HCT116 (cell line): Measurements from ENCODE around the gene SFTPD. TPM values are rescaled to one million over a fixed set of nuclear protein-coding genes. Genes with fewer than 3 reads are reported as not detected.

Source experiments
- ATAC-seq: fragments of 200-7000 bp; cut with Tn5 transposase; 2 replicates; pipeline ENCODE4 v1.9.1; 2020; ENCODE audit warnings: mild to moderate bottlenecking, moderate library complexity
- BruUV-seq: library from RNA; stranded (reverse); fragments of 400-500 nt; replicated peaks from 2 replicates; lab custom pipeline; 2021; lab: Mats Ljungman, UMichigan
- CTCF ChIA-PET: fragments of 300-600 bp; sonication (Branson Sonifier 250); formaldehyde crosslinking; loops from one replicate; lab custom pipeline; 2021; ENCODE audit warnings: antibody characterized with exemption; lab: Charles Lee
- POLR2A ChIA-PET: fragments of 300-600, 350-600 bp; sonication (Branson Sonifier 250); formaldehyde crosslinking; loops from one replicate; lab custom pipeline; 2021; ENCODE audit warnings: antibody characterized with exemption; lab: Charles Lee
- RAD21 ChIA-PET, 2 experiments: fragments of 300-600 bp; sonication (Branson Sonifier 250); formaldehyde crosslinking; loops; one replicate each; lab custom pipeline; 2023; ENCODE audit warnings: low total read pairs in 2 of 2; ENCODE audit not compliant: uncharacterized antibody in 2 of 2, unreplicated experiment in 2 of 2, low non-redundant PET in 1 of 2; lab: Charles Lee
- DNase-seq: peaks from one replicate; pipeline ENCODE4 v3.0.0-alpha.2; 2010; ENCODE audit warnings: low read depth, low spot score
- H2AFZ ChIP-seq: fragments of 200-600 bp; shearing (Covaris generic), sonication (generic); 2 replicates; pipeline ENCODE4 v1.6.1; 2017; ENCODE audit warnings: low read depth, mixed run types, mixed read lengths, antibody characterized with exemption, low read length; ENCODE audit not compliant: poor library complexity, severe bottlenecking
- H3K27ac ChIP-seq: 2 replicates; pipeline ENCODE4 v1.5.1; 2012; ENCODE audit warnings: low read depth, low read length
- H3K27me3 ChIP-seq: fragments of 200-600 bp; sonication (generic); 2 replicates; pipeline ENCODE4 v1.6.1; 2016; ENCODE audit warnings: mixed run types, low read length, mixed read lengths; ENCODE audit not compliant: insufficient read depth
- H3K36me3 ChIP-seq, 2 experiments: fragments of 200-500 bp in 1 of 2; fragments of 200-600 bp in 1 of 2; sonication (Bioruptor generic) in 1 of 2; sonication (generic) in 1 of 2; 2 replicates each; pipeline versions ENCODE4 v1.5.1 to v1.6.1; 2014 to 2016; ENCODE audit warnings: low read length in 2 of 2, inconsistent platforms in 1 of 2, mixed read lengths in 1 of 2, mixed run types in 1 of 2; ENCODE audit not compliant: insufficient read depth in 2 of 2, control insufficient read depth in 1 of 2
- H3K4me1 ChIP-seq, 2 experiments: fragments of 200-600 bp in 1 of 2; sonication (generic) in 1 of 2; 2 replicates each; pipeline versions ENCODE4 v1.5.1 to v1.6.1; 2012 to 2017; ENCODE audit warnings: low read length in 2 of 2, inconsistent platforms in 1 of 2, mild to moderate bottlenecking in 1 of 2, mixed read lengths in 1 of 2, mixed run types in 1 of 2, moderate library complexity in 1 of 2; ENCODE audit not compliant: insufficient read depth in 2 of 2, control insufficient read depth in 1 of 2
- H3K4me2 ChIP-seq: fragments of 200-600 bp; sonication (generic); 2 replicates; pipeline ENCODE4 v1.6.1; 2017; ENCODE audit warnings: mixed run types, low read length, mixed read lengths
- H3K4me3 ChIP-seq, 2 experiments: fragments of 200-600 bp in 1 of 2; sonication (generic) in 1 of 2; replicated peaks in 1 of 2; 2 replicates each; pipeline ENCODE4 v1.5.1; 2011 to 2016; ENCODE audit warnings: low read length in 2 of 2, control low read depth in 1 of 2, low read depth in 1 of 2, mild to moderate bottlenecking in 1 of 2, mixed read lengths in 1 of 2, mixed run types in 1 of 2
- H3K79me2 ChIP-seq: fragments of 200-600 bp; sonication (generic); 2 replicates; pipeline ENCODE4 v1.6.1; 2017; ENCODE audit warnings: mild to moderate bottlenecking, mixed run types, low read length, moderate library complexity, mixed read lengths; ENCODE audit not compliant: insufficient read depth
- H3K9ac ChIP-seq: fragments of 200-600 bp; sonication (generic); 2 replicates; pipeline ENCODE4 v1.6.1; 2016; ENCODE audit warnings: low read length, mixed read lengths
- H3K9me2 ChIP-seq: fragments of 200-600 bp; sonication (generic), shearing (Covaris generic); 2 replicates; pipeline ENCODE4 v1.6.1; 2017; ENCODE audit warnings: mixed run types, mild to moderate bottlenecking, moderate library complexity; ENCODE audit not compliant: insufficient read depth
- H3K9me3 ChIP-seq, 2 experiments: fragments of 200-500 bp in 1 of 2; fragments of 200-600 bp in 1 of 2; sonication (Bioruptor generic) in 1 of 2; sonication (generic) in 1 of 2; 2 replicates each; pipeline ENCODE4 v1.6.1; 2014 to 2017; ENCODE audit warnings: low read length in 2 of 2, mixed read lengths in 2 of 2, inconsistent platforms in 1 of 2, low read depth in 1 of 2, mild to moderate bottlenecking in 1 of 2, mixed run types in 1 of 2, moderate library complexity in 1 of 2; ENCODE audit not compliant: control insufficient read depth in 1 of 2, insufficient read depth in 1 of 2
- H4K20me1 ChIP-seq: fragments of 200-600 bp; sonication (generic), shearing (Covaris generic); 2 replicates; pipeline ENCODE4 v1.6.1; 2017; ENCODE audit warnings: mixed run types, mild to moderate bottlenecking, moderate library complexity; ENCODE audit not compliant: insufficient read depth
- ATF3 ChIP-seq: IDR thresholded peaks from 2 replicates; pipeline ENCODE4 v1.6.1; 2012
- CBX3 ChIP-seq: IDR thresholded peaks from 2 replicates; pipeline ENCODE4 v1.6.1; 2012; ENCODE audit warnings: low read depth
- CEBPB ChIP-seq: IDR thresholded peaks from 2 replicates; pipeline ENCODE4 v1.6.1; 2012; ENCODE audit warnings: low read depth
- CTCF ChIP-seq, 3 experiments: fragments of 200-600 bp in 1 of 3; sonication (generic) in 1 of 3; IDR thresholded peaks in 2 of 3; conservative IDR thresholded peaks in 1 of 3; 2 replicates each; pipeline ENCODE4 v1.5.1; 2012 to 2017; ENCODE audit warnings: low read depth in 2 of 3, low read length in 2 of 3, antibody characterized with exemption in 1 of 3, borderline replicate concordance in 1 of 3, control low read depth in 1 of 3, mild to moderate bottlenecking in 1 of 3, mixed read lengths in 1 of 3, mixed run types in 1 of 3, moderate library complexity in 1 of 3; ENCODE audit not compliant: insufficient read depth in 1 of 3
- EGR1 ChIP-seq: IDR thresholded peaks from 2 replicates; pipeline ENCODE4 v1.6.1; 2012; ENCODE audit warnings: low read depth
- ELF1 ChIP-seq: IDR thresholded peaks from 2 replicates; pipeline ENCODE4 v1.6.1; 2012; ENCODE audit warnings: low read depth, borderline replicate concordance
- EZH2 ChIP-seq: fragments of 200-600 bp; sonication (generic); IDR thresholded peaks from 2 replicates; pipeline ENCODE4 v1.6.1; 2017; ENCODE audit warnings: antibody characterized with exemption, mixed run types
- EZH2phosphoT487 ChIP-seq: fragments of 200-600 bp; IDR thresholded peaks from 2 replicates; pipeline ENCODE4 v1.6.1; 2018; ENCODE audit warnings: antibody characterized with exemption, borderline replicate concordance
- FOSL1 ChIP-seq: IDR thresholded peaks from 2 replicates; pipeline ENCODE4 v1.6.1; 2012; ENCODE audit warnings: low read depth
- POLR2A ChIP-seq: IDR thresholded peaks from 2 replicates; pipeline ENCODE4 v1.7.0; 2011; ENCODE audit warnings: borderline replicate concordance; ENCODE audit not compliant: insufficient read depth, insufficient read length; ENCODE audit errors: extremely low read depth
- RAD21 ChIP-seq: IDR thresholded peaks from 2 replicates; pipeline ENCODE4 v1.6.1; 2012; ENCODE audit warnings: low read depth, mild to moderate bottlenecking
- SIN3A ChIP-seq: IDR thresholded peaks from 2 replicates; pipeline ENCODE4 v1.6.1; 2012; ENCODE audit warnings: low read depth
- SP1 ChIP-seq: IDR thresholded peaks from 2 replicates; pipeline ENCODE4 v1.6.1; 2012; ENCODE audit warnings: low read depth
- TCF7L2 ChIP-seq: IDR thresholded peaks from 2 replicates; pipeline ENCODE4 v1.7.0; 2011; ENCODE audit warnings: borderline replicate concordance, inconsistent platforms; ENCODE audit not compliant: insufficient read depth, insufficient read length; ENCODE audit errors: extremely low read depth
- YY1 ChIP-seq: IDR thresholded peaks from 2 replicates; pipeline ENCODE4 v1.6.1; 2011; ENCODE audit warnings: low read length, low read depth, moderate library complexity, mild to moderate bottlenecking; ENCODE audit not compliant: insufficient replicate concordance; ENCODE audit errors: extremely low read depth
- ZNF274 ChIP-seq: fragments of 200-500 bp; sonication (Bioruptor generic); IDR thresholded peaks from 2 replicates; pipeline ENCODE4 v1.6.1; 2014; ENCODE audit warnings: mild to moderate bottlenecking, low read depth, low read length, inconsistent platforms
- intact Hi-C: fragments of 100-400 bp; cut with micrococcal nuclease; formaldehyde crosslinking; loops from 2 replicates; pipeline ENCODE4 v1.10.0; 2022
- total RNA-seq: library from RNA; stranded (reverse); gene quantifications from one replicate; pipeline ENCODE4 v1.2.1, GENCODE V29; 2021; ENCODE audit not compliant: unreplicated experiment
- TF ChIP-seq, protein P1 (sequence below): IDR thresholded peaks from 2 replicates; pipeline ENCODE4 v1.6.1; 2011; ENCODE audit warnings: mild to moderate bottlenecking, low read length, moderate library complexity; ENCODE audit not compliant: insufficient replicate concordance; ENCODE audit errors: extremely low read depth
- TF ChIP-seq, protein P2 (sequence below): IDR thresholded peaks from 2 replicates; pipeline ENCODE4 v1.6.1; 2012
- TF ChIP-seq, protein P3 (sequence below): IDR thresholded peaks from 2 replicates; pipeline ENCODE4 v1.6.1; 2012; ENCODE audit warnings: low read depth

Gene SFTPD
- total RNA-seq, 1 experiment from 2014 or later = 0.66 TPM

- ChIA-PET RAD21 (no interaction called here), CTCF (no interaction called here), POLR2A (no interaction called here)
- Histone ChIP-seq H3K27me3 (no peaks in the 10 kb centered on the region; the same call in 1 of the 2 replicates), H3K9me2 (no peaks in the 10 kb centered on the region), H2AFZ (no peak overlapping the region), H3K9me3 (no peaks in the 10 kb centered on the region), H4K20me1 (no peaks in the 10 kb centered on the region), H3K4me2 (no peak overlapping the region), H3K27ac (no peak overlapping the region), H3K36me3 (no peaks in the 10 kb centered on the region), H3K79me2 (no peaks in the 10 kb centered on the region), H3K4me1 (no peaks in the 10 kb centered on the region), H3K4me3 (no peak overlapping the region)
- intact Hi-C loops = no loop called here
- no peak for ATAC-seq
- DNase-seq = no peak
- TF ChIP-seq CEBPB (no peak), CTCF (IDR thresholded peaks at IDR 0.05 in 2 of 3, conservative IDR thresholded peaks at IDR 0.05 in 1 of 3; ENCODE audit: borderline replicate concordance in 1 of 3, insufficient read depth in 1 of 3, low read depth in 2 of 3, low read length in 2 of 3) (no peak), YY1 (no peak), ZNF274 (no peak), POLR2A (no peak), ATF3 (no peak), RAD21 (no peak), SIN3A (no peak), FOSL1 (no peak), EGR1 (no peak), TCF7L2 (no peak), CBX3 (no peak), SP1 (no peak), EZH2 (no peak), EZH2phosphoT487 (no peak), ELF1 (no peak)
- TF ChIP-seq, protein P1, sequence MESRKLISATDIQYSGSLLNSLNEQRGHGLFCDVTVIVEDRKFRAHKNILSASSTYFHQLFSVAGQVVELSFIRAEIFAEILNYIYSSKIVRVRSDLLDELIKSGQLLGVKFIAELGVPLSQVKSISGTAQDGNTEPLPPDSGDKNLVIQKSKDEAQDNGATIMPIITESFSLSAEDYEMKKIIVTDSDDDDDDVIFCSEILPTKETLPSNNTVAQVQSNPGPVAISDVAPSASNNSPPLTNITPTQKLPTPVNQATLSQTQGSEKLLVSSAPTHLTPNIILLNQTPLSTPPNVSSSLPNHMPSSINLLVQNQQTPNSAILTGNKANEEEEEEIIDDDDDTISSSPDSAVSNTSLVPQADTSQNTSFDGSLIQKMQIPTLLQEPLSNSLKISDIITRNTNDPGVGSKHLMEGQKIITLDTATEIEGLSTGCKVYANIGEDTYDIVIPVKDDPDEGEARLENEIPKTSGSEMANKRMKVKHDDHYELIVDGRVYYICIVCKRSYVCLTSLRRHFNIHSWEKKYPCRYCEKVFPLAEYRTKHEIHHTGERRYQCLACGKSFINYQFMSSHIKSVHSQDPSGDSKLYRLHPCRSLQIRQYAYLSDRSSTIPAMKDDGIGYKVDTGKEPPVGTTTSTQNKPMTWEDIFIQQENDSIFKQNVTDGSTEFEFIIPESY = no peak
- TF ChIP-seq, protein P2, sequence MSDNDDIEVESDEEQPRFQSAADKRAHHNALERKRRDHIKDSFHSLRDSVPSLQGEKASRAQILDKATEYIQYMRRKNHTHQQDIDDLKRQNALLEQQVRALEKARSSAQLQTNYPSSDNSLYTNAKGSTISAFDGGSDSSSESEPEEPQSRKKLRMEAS = no peak
- TF ChIP-seq, protein P3, sequence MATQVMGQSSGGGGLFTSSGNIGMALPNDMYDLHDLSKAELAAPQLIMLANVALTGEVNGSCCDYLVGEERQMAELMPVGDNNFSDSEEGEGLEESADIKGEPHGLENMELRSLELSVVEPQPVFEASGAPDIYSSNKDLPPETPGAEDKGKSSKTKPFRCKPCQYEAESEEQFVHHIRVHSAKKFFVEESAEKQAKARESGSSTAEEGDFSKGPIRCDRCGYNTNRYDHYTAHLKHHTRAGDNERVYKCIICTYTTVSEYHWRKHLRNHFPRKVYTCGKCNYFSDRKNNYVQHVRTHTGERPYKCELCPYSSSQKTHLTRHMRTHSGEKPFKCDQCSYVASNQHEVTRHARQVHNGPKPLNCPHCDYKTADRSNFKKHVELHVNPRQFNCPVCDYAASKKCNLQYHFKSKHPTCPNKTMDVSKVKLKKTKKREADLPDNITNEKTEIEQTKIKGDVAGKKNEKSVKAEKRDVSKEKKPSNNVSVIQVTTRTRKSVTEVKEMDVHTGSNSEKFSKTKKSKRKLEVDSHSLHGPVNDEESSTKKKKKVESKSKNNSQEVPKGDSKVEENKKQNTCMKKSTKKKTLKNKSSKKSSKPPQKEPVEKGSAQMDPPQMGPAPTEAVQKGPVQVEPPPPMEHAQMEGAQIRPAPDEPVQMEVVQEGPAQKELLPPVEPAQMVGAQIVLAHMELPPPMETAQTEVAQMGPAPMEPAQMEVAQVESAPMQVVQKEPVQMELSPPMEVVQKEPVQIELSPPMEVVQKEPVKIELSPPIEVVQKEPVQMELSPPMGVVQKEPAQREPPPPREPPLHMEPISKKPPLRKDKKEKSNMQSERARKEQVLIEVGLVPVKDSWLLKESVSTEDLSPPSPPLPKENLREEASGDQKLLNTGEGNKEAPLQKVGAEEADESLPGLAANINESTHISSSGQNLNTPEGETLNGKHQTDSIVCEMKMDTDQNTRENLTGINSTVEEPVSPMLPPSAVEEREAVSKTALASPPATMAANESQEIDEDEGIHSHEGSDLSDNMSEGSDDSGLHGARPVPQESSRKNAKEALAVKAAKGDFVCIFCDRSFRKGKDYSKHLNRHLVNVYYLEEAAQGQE = no peak
- TF ChIP-seq, all 23 proteins: peak for 0
- no TSS peak for BruUV-seq
- no peak overlapping the region for H3K9ac ChIP-seq
These were observed 8.5 kb downstream of the SFTPD start for GRCh38 chr10:79940431-79940830.
